Measurements from ENCODE around the gene LEFTY2. TPM values are rescaled to one million over a fixed set of nuclear protein-coding genes. Genes with fewer than 3 reads are reported as not detected.
"Not testable (repeated sequence)": the region's sequence is repeated elsewhere in the genome, so short reads cannot be mapped to it uniquely, and the experiment has no call there.

LEFTY2 gene
- total and polyA plus RNA-seq, 4 donors: 0.09 to 0.24 TPM; not detected in 2

DNA sequence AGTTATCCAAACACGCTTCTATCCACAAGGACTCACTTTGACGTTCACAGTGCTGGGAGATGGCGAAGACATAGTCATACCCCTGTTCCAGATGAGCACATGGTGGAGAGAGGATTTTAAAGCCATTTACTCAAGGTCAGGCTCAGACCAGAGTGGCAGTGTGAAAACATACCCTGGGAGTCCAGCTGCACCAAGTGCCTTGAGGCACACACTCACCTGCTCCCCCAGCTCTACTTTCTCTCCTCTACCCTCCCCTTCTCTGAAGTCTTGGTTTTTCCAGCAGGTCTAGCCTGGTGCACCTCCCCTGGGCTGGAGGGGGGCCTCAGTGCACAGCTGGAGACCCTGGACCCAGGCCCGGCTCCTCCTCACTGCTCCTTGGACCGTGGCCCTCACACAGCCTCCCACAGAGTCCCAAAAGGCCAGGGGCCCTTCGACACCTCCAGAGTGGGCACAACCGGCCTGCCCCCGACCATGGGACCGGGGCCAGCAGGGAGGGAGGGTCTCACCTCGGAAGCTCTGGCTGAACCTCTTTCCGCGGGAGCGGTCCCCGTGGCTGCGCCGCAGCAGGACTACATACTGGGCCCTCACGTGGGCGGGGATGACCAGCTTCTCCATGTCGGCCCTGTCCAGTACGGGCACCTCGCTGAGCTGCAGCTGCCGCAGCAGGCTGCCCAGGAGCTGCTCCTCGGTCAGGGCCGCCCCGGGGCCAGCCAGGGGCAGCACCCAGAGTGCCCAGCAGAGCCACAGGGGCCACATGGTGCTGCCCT lies 452 bp downstream of the LEFTY2 start:
- no peak overlapping the region for H3K9ac ChIP-seq (ENCODE audit: low read depth in 1 of 2, low read length in 2 of 2)

DNA sequence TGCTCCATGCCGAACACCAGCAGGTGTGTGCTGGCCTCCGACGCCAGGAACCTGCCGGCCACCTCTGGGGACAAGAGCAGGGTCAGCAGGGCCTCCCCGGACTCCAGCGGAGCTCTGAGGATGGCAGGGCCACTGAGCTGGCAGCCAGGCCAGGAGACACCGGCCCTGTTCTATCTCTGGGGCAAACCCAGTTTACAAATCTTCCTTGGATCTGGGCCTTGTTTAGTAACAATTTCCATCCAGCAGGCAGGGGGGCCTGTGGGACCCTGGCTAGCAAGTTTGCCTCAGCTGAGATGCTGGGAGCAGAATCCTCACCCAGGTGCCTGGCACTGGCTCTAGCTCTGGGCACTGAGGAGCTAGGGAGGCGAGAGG lies 1.1 kb downstream of the LEFTY2 start:
- not testable (repeated sequence) for H3K27me3 ChIP-seq (ENCODE audit: control insufficient read depth in 4 of 4, insufficient read depth in 4 of 4, low read length in 3 of 4); DNase-seq (ENCODE audit: low spot score); H3K36me3 ChIP-seq (ENCODE audit: control insufficient read depth in 4 of 4, insufficient read depth in 3 of 4, low read depth in 1 of 4, low read length in 3 of 4); H3K9ac ChIP-seq (ENCODE audit: low read depth in 1 of 2, low read length in 2 of 2); H3K4me1 ChIP-seq (ENCODE audit: control insufficient read depth in 4 of 4, insufficient read depth in 4 of 4, low read length in 3 of 4); H3K27ac ChIP-seq (ENCODE audit: low read depth in 1 of 2, low read length in 2 of 2); H3K9me3 ChIP-seq (ENCODE audit: control insufficient read depth in 4 of 4, low read length in 3 of 4); H3K4me3 ChIP-seq (ENCODE audit: low read depth in 1 of 3, low read length in 3 of 3)
- 80% methylated on average over 8 of the region's 8 CpGs for WGBS

More for the DNA sequence above, 452 bp downstream of the LEFTY2 start:
- Histone ChIP-seq H3K4me1 (ENCODE audit: control insufficient read depth in 4 of 4, insufficient read depth in 4 of 4, low read length in 3 of 4) (peaks cover 0 to 2% (median 0%) of the 10 kb centered on the region in 4 donors), H3K27me3 (ENCODE audit: control insufficient read depth in 4 of 4, insufficient read depth in 4 of 4, low read length in 3 of 4) (no peaks in the 10 kb centered on the region), H3K36me3 (ENCODE audit: control insufficient read depth in 4 of 4, insufficient read depth in 3 of 4, low read depth in 1 of 4, low read length in 3 of 4) (no peaks in the 10 kb centered on the region), H3K9me3 (ENCODE audit: control insufficient read depth in 4 of 4, low read length in 3 of 4) (no peaks in the 10 kb centered on the region), H3K4me3 (ENCODE audit: low read depth in 1 of 3, low read length in 3 of 3) (no peak overlapping the region), H3K27ac (ENCODE audit: low read depth in 1 of 2, low read length in 2 of 2) (no peak overlapping the region)
- no peak for TF ChIP-seq FOXA1 (IDR thresholded peaks at IDR 0.05)
- TF ChIP-seq SP1 (IDR thresholded peaks at IDR 0.05): no peak
- no peak for TF ChIP-seq YY1 (IDR thresholded peaks at IDR 0.05)
- no peak for TF ChIP-seq EGR1 (IDR thresholded peaks at IDR 0.05; ENCODE audit: low read depth in 2 of 2)
- TF ChIP-seq, protein P1, sequence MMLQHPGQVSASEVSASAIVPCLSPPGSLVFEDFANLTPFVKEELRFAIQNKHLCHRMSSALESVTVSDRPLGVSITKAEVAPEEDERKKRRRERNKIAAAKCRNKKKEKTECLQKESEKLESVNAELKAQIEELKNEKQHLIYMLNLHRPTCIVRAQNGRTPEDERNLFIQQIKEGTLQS (IDR thresholded peaks at IDR 0.05): no peak
- no peak for TF ChIP-seq TAF1 (conservative IDR thresholded peaks at IDR 0.05)
- no peak for TF ChIP-seq HNF4G (IDR thresholded peaks at IDR 0.05)
- no peak for TF ChIP-seq HNF4A (conservative IDR thresholded peaks at IDR 0.05)
- no peak for TF ChIP-seq RXRA (IDR thresholded peaks at IDR 0.05)
- no peak for TF ChIP-seq GABPA (IDR thresholded peaks at IDR 0.05 in 1 of 2, conservative IDR thresholded peaks at IDR 0.05 in 1 of 2)
- no peak for TF ChIP-seq JUND (IDR thresholded peaks at IDR 0.05)
- TF ChIP-seq, protein P2, sequence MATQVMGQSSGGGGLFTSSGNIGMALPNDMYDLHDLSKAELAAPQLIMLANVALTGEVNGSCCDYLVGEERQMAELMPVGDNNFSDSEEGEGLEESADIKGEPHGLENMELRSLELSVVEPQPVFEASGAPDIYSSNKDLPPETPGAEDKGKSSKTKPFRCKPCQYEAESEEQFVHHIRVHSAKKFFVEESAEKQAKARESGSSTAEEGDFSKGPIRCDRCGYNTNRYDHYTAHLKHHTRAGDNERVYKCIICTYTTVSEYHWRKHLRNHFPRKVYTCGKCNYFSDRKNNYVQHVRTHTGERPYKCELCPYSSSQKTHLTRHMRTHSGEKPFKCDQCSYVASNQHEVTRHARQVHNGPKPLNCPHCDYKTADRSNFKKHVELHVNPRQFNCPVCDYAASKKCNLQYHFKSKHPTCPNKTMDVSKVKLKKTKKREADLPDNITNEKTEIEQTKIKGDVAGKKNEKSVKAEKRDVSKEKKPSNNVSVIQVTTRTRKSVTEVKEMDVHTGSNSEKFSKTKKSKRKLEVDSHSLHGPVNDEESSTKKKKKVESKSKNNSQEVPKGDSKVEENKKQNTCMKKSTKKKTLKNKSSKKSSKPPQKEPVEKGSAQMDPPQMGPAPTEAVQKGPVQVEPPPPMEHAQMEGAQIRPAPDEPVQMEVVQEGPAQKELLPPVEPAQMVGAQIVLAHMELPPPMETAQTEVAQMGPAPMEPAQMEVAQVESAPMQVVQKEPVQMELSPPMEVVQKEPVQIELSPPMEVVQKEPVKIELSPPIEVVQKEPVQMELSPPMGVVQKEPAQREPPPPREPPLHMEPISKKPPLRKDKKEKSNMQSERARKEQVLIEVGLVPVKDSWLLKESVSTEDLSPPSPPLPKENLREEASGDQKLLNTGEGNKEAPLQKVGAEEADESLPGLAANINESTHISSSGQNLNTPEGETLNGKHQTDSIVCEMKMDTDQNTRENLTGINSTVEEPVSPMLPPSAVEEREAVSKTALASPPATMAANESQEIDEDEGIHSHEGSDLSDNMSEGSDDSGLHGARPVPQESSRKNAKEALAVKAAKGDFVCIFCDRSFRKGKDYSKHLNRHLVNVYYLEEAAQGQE (IDR thresholded peaks at IDR 0.05): no peak
- TF ChIP-seq, protein P3, sequence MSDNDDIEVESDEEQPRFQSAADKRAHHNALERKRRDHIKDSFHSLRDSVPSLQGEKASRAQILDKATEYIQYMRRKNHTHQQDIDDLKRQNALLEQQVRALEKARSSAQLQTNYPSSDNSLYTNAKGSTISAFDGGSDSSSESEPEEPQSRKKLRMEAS (IDR thresholded peaks at IDR 0.05): no peak
- no peak for TF ChIP-seq RAD21 (IDR thresholded peaks at IDR 0.05)
- no peak for TF ChIP-seq FOXA2 (IDR thresholded peaks at IDR 0.05)
- TF ChIP-seq, protein P4, sequence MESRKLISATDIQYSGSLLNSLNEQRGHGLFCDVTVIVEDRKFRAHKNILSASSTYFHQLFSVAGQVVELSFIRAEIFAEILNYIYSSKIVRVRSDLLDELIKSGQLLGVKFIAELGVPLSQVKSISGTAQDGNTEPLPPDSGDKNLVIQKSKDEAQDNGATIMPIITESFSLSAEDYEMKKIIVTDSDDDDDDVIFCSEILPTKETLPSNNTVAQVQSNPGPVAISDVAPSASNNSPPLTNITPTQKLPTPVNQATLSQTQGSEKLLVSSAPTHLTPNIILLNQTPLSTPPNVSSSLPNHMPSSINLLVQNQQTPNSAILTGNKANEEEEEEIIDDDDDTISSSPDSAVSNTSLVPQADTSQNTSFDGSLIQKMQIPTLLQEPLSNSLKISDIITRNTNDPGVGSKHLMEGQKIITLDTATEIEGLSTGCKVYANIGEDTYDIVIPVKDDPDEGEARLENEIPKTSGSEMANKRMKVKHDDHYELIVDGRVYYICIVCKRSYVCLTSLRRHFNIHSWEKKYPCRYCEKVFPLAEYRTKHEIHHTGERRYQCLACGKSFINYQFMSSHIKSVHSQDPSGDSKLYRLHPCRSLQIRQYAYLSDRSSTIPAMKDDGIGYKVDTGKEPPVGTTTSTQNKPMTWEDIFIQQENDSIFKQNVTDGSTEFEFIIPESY (IDR thresholded peaks at IDR 0.05): no peak
- no peak for TF ChIP-seq NR2F2 (IDR thresholded peaks at IDR 0.05)
- TF ChIP-seq, protein P5, sequence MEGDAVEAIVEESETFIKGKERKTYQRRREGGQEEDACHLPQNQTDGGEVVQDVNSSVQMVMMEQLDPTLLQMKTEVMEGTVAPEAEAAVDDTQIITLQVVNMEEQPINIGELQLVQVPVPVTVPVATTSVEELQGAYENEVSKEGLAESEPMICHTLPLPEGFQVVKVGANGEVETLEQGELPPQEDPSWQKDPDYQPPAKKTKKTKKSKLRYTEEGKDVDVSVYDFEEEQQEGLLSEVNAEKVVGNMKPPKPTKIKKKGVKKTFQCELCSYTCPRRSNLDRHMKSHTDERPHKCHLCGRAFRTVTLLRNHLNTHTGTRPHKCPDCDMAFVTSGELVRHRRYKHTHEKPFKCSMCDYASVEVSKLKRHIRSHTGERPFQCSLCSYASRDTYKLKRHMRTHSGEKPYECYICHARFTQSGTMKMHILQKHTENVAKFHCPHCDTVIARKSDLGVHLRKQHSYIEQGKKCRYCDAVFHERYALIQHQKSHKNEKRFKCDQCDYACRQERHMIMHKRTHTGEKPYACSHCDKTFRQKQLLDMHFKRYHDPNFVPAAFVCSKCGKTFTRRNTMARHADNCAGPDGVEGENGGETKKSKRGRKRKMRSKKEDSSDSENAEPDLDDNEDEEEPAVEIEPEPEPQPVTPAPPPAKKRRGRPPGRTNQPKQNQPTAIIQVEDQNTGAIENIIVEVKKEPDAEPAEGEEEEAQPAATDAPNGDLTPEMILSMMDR (IDR thresholded peaks at IDR 0.05; ENCODE audit: low read depth, low read length, missing input control): no peak
- no peak for DNase-seq (ENCODE audit: low spot score)
- 94% methylated on average over 25 of the region's 25 CpGs for WGBS

DNA sequence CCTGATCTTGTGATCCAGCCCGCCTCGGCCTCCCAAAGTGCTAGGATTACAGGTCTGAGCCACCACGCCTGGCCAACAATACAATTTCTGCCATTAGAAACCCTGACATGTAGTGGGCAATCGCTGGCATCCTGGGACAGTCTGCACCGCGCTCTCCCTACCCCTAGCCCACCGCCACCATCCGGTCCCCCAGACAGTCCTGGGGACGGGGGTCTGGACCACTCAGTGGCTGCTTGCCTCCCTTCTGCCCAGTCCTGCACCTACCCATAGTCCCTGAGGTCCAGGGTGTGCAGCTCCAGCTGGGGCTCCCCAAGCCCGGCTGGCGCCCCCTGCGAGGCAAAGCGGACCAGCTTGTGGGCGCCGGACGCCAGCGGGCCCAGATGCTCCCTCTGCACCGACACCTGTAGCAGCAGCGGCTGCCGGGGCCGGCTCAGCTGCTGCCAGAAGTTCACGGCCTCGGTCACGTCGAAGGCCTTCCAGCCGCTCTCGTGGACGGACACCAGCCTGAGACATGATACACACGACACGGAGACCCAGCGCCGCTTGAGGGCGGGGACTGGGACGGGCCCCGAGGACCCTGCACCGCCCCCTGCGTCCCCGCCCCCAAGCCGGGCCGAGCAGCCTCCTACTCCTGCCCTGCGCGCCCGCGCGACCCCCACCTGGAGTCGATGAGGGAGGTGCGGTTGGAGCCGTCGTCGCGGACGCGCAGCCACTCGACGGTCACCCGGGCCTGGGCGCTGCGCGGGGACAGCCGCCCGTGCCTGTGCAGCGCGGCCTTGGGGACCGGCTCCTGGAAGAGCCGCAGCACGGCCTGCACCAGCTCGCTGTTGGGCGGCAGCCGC lies 1.7 kb downstream of the LEFTY2 start:
- 47% methylated on average over 62 of the region's 69 CpGs for WGBS
- not testable (repeated sequence) for DNase-seq (ENCODE audit: low spot score); H3K36me3 ChIP-seq (ENCODE audit: control insufficient read depth in 4 of 4, insufficient read depth in 3 of 4, low read depth in 1 of 4, low read length in 3 of 4); H3K9ac ChIP-seq (ENCODE audit: low read depth in 1 of 2, low read length in 2 of 2); H3K9me3 ChIP-seq (ENCODE audit: control insufficient read depth in 4 of 4, low read length in 3 of 4); H3K27ac ChIP-seq (ENCODE audit: low read depth in 1 of 2, low read length in 2 of 2); H3K27me3 ChIP-seq (ENCODE audit: control insufficient read depth in 4 of 4, insufficient read depth in 4 of 4, low read length in 3 of 4); H3K4me3 ChIP-seq (ENCODE audit: low read depth in 1 of 3, low read length in 3 of 3); H3K4me1 ChIP-seq (ENCODE audit: control insufficient read depth in 4 of 4, insufficient read depth in 4 of 4, low read length in 3 of 4)
